HG02981 (cell line): Measurements from ENCODE around the gene KCND1.
A peak's percentile ranks its signal among the peaks of the same experiment; 100 is the strongest.

Experiments used
- ATAC-seq: cut with Tn5 transposase; IDR thresholded peaks from one replicate; pipeline ENCODE4 v1.9.1; 2021; ENCODE audit warnings: mild to moderate bottlenecking, moderate library complexity; ENCODE audit not compliant: unreplicated experiment

KCND1 gene

GRCh38 chrX:48975041-48975440, 3.4 kb upstream of the KCND1 start:
- no peak for ATAC-seq

GRCh38 chrX:48974574-48974973, 2.9 kb upstream of the KCND1 start:
- no peak for ATAC-seq

- ATAC-seq, result no peak
Measured at GRCh38 chrX:48974033-48974432, 2.4 kb upstream of the KCND1 start.

- ATAC-seq, result no peak
Measured at GRCh38 chrX:48972220-48973164, 848 bp upstream of the KCND1 start.

- ATAC-seq, result no peak
Measured at GRCh38 chrX:48969471-48969870, 2.2 kb downstream of the KCND1 start.

- ATAC-seq, result no peak
Measured at GRCh38 chrX:48968377-48968776, 3.3 kb downstream of the KCND1 start.

GRCh38 chrX:48966796-48967579, 4.7 kb downstream of the KCND1 start:
- no peak for ATAC-seq

GRCh38 chrX:48965959-48966358, 5.7 kb downstream of the KCND1 start:
- ATAC-seq, result no peak

GRCh38 chrX:48961585-48962091, 10.0 kb downstream of the KCND1 start:
- no peak for ATAC-seq

- no peak for ATAC-seq
Measured at GRCh38 chrX:48960291-48960690, 11.4 kb downstream of the KCND1 start.

GRCh38 chrX:48958635-48959094, 13.0 kb downstream of the KCND1 start:
- no peak for ATAC-seq

GRCh38 chrX:48957827-48958634, 13.6 kb downstream of the KCND1 start:
- peak; percentile 81 for ATAC-seq

- peak; percentile 33 for ATAC-seq
Measured at GRCh38 chrX:48957477-48957826, 14.2 kb downstream of the KCND1 start, which contains the start of gene OTUD5. OTUD5 (minus strand) TSS chrX:48957607; CDS start chrX:48957570, 37 bp downstream.

- ATAC-seq, result no peak
Measured at GRCh38 chrX:48956728-48957414, 14.8 kb downstream of the KCND1 start.

- no peak for ATAC-seq
Measured at GRCh38 chrX:48948589-48948988, 23.1 kb downstream of the KCND1 start.

GRCh38 chrX:48945517-48946348, 25.9 kb downstream of the KCND1 start:
- ATAC-seq, result no peak

GRCh38 chrX:48942895-48943294, 28.7 kb downstream of the KCND1 start:
- no peak for ATAC-seq

- no peak for ATAC-seq
Measured at GRCh38 chrX:48940404-48940955, 31.2 kb downstream of the KCND1 start.
